Mesenchymal stem cell (in vitro differentiated cells and primary cell): ENCODE measurements around the gene CORO1C.
A peak's percentile ranks its signal among the peaks of the same experiment; 100 is the strongest.

Experiments
- DNase-seq: peaks from one replicate; pipeline ENCODE4 v3.0.0-alpha.2; 2013
- H2AFZ ChIP-seq: one replicate; pipeline ENCODE4 v1.6.1; 2013; ENCODE audit warnings: low read depth, mild to moderate bottlenecking, control low read depth, inconsistent platforms, low read length, moderate library complexity
- H2AK5ac ChIP-seq: 2 replicates; pipeline ENCODE4 v1.6.1; 2013; ENCODE audit warnings: low read length, moderate library complexity, mild to moderate bottlenecking, inconsistent platforms; ENCODE audit not compliant: severe bottlenecking
- H2BK120ac ChIP-seq: one replicate; pipeline ENCODE4 v1.6.1; 2013; ENCODE audit warnings: low read depth, mild to moderate bottlenecking, inconsistent platforms, low read length, moderate library complexity
- H2BK12ac ChIP-seq, 2 experiments: one replicate each; pipeline ENCODE4 v1.6.1; 2013; ENCODE audit warnings: inconsistent platforms in 2 of 2, low read length in 2 of 2, mild to moderate bottlenecking in 2 of 2, moderate library complexity in 2 of 2, control low read depth in 1 of 2
- H2BK15ac ChIP-seq: one replicate; pipeline ENCODE4 v1.6.1; 2013; ENCODE audit warnings: mild to moderate bottlenecking, low read depth, inconsistent platforms; ENCODE audit not compliant: poor library complexity, severe bottlenecking
- H2BK5ac ChIP-seq: 2 replicates; pipeline ENCODE4 v1.6.1; 2013; ENCODE audit warnings: low read depth, mild to moderate bottlenecking, low read length, control low read depth, inconsistent platforms; ENCODE audit not compliant: poor library complexity, severe bottlenecking
- H3K14ac ChIP-seq, 2 experiments: one replicate each; pipeline ENCODE4 v1.6.1; 2013; ENCODE audit warnings: inconsistent platforms in 2 of 2, low read length in 2 of 2, control low read depth in 1 of 2, mild to moderate bottlenecking in 1 of 2, moderate library complexity in 1 of 2
- H3K18ac ChIP-seq, 2 experiments: one replicate each; pipeline ENCODE4 v1.6.1; 2013; ENCODE audit warnings: inconsistent platforms in 2 of 2, low read length in 2 of 2, control low read depth in 1 of 2, low read depth in 1 of 2, mild to moderate bottlenecking in 1 of 2
- H3K23ac ChIP-seq, 2 experiments: one replicate each; pipeline ENCODE4 v1.6.1; 2013; ENCODE audit warnings: inconsistent platforms in 2 of 2, low read length in 2 of 2, mild to moderate bottlenecking in 2 of 2, moderate library complexity in 2 of 2, control low read depth in 1 of 2
- H3K27ac ChIP-seq: 2 replicates; pipeline ENCODE4 v1.5.1; 2013; ENCODE audit warnings: mild to moderate bottlenecking, moderate library complexity, low read length, control low read depth, inconsistent platforms; ENCODE audit not compliant: poor library complexity, severe bottlenecking
- H3K27me3 ChIP-seq, 2 experiments: 2 replicates each; pipeline versions ENCODE4 v1.6.1 to v1.7.0; 2013; ENCODE audit warnings: low read length in 2 of 2, mild to moderate bottlenecking in 2 of 2, moderate library complexity in 2 of 2, control low read depth in 1 of 2, inconsistent platforms in 1 of 2; ENCODE audit not compliant: control insufficient read depth in 1 of 2, insufficient read depth in 1 of 2
- H3K36me3 ChIP-seq, 2 experiments: 2 replicates each; pipeline versions ENCODE4 v1.6.1 to v1.7.0; 2013; ENCODE audit warnings: low read length in 2 of 2, control low read depth in 1 of 2, inconsistent platforms in 1 of 2, low read depth in 1 of 2, mild to moderate bottlenecking in 1 of 2; ENCODE audit not compliant: insufficient read depth in 2 of 2, control insufficient read depth in 1 of 2
- H3K4ac ChIP-seq, 2 experiments: one replicate each; pipeline ENCODE4 v1.6.1; 2013; ENCODE audit warnings: inconsistent platforms in 2 of 2, low read length in 2 of 2, mild to moderate bottlenecking in 2 of 2, moderate library complexity in 2 of 2, control low read depth in 1 of 2, low read depth in 1 of 2
- H3K4me1 ChIP-seq: 2 replicates; pipeline ENCODE4 v1.6.1; 2013; ENCODE audit warnings: low read depth, low read length, control low read depth; ENCODE audit not compliant: control insufficient read depth, insufficient read depth
- H3K4me2 ChIP-seq: 2 replicates; pipeline ENCODE4 v1.6.1; 2013; ENCODE audit warnings: low read length, mild to moderate bottlenecking, inconsistent platforms; ENCODE audit not compliant: poor library complexity, severe bottlenecking
- H3K4me3 ChIP-seq, 2 experiments: 2 replicates each; pipeline versions ENCODE4 v1.5.1 to v1.7.0; 2013; ENCODE audit warnings: low read length in 2 of 2, mild to moderate bottlenecking in 2 of 2, control low read depth in 1 of 2, low read depth in 1 of 2; ENCODE audit not compliant: insufficient read depth in 1 of 2
- H3K79me1 ChIP-seq: replicated peaks from 2 replicates; pipeline ENCODE4 v1.6.1; 2013; ENCODE audit warnings: mild to moderate bottlenecking, control low read depth, low read length, inconsistent platforms; ENCODE audit not compliant: poor library complexity, severe bottlenecking
- H3K9ac ChIP-seq: 2 replicates; pipeline ENCODE4 v1.7.0; 2013; ENCODE audit warnings: mild to moderate bottlenecking, low read length, moderate library complexity
- H3K9me3 ChIP-seq: 2 replicates; pipeline ENCODE4 v1.7.0; 2013; ENCODE audit warnings: mild to moderate bottlenecking, low read length; ENCODE audit not compliant: control insufficient read depth
- H4K8ac ChIP-seq: one replicate; pipeline ENCODE4 v1.6.1; 2013; ENCODE audit warnings: inconsistent platforms, mild to moderate bottlenecking, low read length, moderate library complexity
- H4K91ac ChIP-seq: one replicate; pipeline ENCODE4 v1.6.1; 2013; ENCODE audit warnings: mild to moderate bottlenecking, low read length, inconsistent platforms
- WGBS: methylation state at CpG from one replicate; pipeline ENCODE4 v1.1.7; 2013; ENCODE audit warnings: mixed read lengths; 5-methylcytosine and 5-hydroxymethylcytosine counted together

CORO1C gene

DNA sequence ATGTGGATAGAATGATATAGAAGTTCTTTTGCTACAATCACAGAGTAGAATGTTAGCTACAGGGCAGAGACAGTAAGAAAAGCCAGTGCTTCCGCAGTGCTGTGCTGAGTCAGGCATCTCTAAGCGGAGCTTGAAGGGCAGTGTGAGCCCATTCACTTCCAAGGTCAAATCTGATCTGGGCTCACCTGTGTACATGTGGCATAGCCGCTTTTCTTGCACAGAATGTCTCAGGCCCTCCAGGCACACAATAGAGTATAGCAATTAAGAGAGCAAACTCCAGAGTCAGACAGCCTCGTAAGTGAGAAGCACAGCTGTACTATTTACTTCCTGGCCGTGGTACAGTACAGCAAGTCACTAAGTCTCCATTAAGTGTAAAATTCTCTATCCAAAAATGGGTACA is 26.8 kb downstream of the CORO1C start:
- Histone ChIP-seq H3K4me1 (peaks cover 8% of the 10 kb centered on the region), H2BK12ac (no peak overlapping the region), H3K4me3 (no peak overlapping the region), H3K4ac (no peak overlapping the region), H3K23ac (no peak overlapping the region), H2BK120ac (no peak overlapping the region), H3K79me1 (no peaks in the 10 kb centered on the region), H4K91ac (no peak overlapping the region), H2AFZ (no peak overlapping the region), H2BK5ac (no peak overlapping the region), H2BK15ac (no peak overlapping the region), H3K36me3 (peaks cover 18 to 43% of the 10 kb centered on the region in 2 experiments), H3K27me3 (no peaks in the 10 kb centered on the region), H3K27ac (peak overlapping the region; percentile 25), H3K9me3 (no peaks in the 10 kb centered on the region), H3K9ac (no peak overlapping the region), H3K14ac (peak overlapping the region in 1 of 2 experiments; percentile 92), H3K4me2 (no peak overlapping the region), H3K18ac (no peak overlapping the region), H2AK5ac (peak overlapping the region; percentile 10), H4K8ac (no peak overlapping the region)
- WGBS = 97% methylated on average over 3 of the region's 5 CpGs
- no peak for DNase-seq

GRCh38 chr12:108702595-108703320 is 28.6 kb downstream of the CORO1C start:
- DNase-seq = no peak
- H3K27me3 ChIP-seq = no peaks in the 10 kb centered on the region
- no peak overlapping the region for H2BK15ac ChIP-seq
- no peaks in the 10 kb centered on the region for H3K9me3 ChIP-seq
- H3K4ac ChIP-seq = no peak overlapping the region
- H2BK5ac ChIP-seq = no peak overlapping the region
- peak overlapping the region in 1 of 2 experiments; percentile 45 for H2BK12ac ChIP-seq
- no peak overlapping the region for H3K27ac ChIP-seq
- H3K4me3 ChIP-seq = no peak overlapping the region
- H4K91ac ChIP-seq = no peak overlapping the region
- peaks cover 20 to 58% of the 10 kb centered on the region in 2 experiments for H3K36me3 ChIP-seq
- no peaks in the 10 kb centered on the region for H3K79me1 ChIP-seq
- H3K9ac ChIP-seq = peak overlapping the region; percentile 77
- H3K4me1 ChIP-seq = peaks cover 8% of the 10 kb centered on the region
- H3K4me2 ChIP-seq = no peak overlapping the region
- no peak overlapping the region for H4K8ac ChIP-seq
- WGBS = 88% methylated on average over 10 of the region's 10 CpGs
- no peak overlapping the region for H3K14ac ChIP-seq
- H2AFZ ChIP-seq = no peak overlapping the region
- H2BK120ac ChIP-seq = no peak overlapping the region
- no peak overlapping the region for H3K18ac ChIP-seq
- H3K23ac ChIP-seq = no peak overlapping the region
- H2AK5ac ChIP-seq = peak overlapping the region; percentile 55

DNA sequence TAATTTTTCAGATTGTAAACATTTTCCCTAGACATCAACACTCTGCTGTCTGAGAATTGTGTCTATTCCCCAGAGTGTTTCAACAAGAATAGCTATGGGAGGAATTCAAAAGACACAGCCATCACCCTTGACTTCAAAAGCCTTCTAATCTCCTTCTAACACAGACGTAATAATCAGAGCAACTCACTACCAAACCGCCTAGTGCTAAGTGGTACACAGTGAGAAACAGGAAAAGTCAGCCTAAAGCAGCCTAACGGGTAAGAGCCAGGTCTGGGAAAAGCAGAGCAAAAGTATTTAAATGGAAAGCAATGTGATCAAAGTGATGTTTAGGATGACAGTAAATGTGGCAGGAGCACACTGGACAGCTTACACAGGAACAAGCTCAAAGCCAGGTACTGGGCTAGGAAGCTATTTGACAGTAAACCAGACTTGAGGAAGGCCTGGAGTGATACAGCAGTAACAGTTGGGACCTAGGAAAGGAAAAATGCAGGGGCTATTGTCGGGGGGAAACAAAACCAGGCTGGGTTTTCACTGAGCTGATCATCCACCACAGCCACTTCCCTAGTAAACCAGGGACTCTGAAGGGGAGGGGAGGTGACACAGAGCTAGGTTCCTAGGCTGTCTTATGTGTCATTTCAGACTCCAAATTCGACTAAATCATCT is 29.4 kb downstream of the CORO1C start:
- WGBS = 36% methylated on average over 4 of the region's 5 CpGs
- Histone ChIP-seq H3K79me1 (no peaks in the 10 kb centered on the region), H2BK15ac (no peak overlapping the region), H4K8ac (no peak overlapping the region), H3K4me3 (no peak overlapping the region), H3K4me2 (no peak overlapping the region), H3K9me3 (no peaks in the 10 kb centered on the region), H2AK5ac (peak overlapping the region; percentile 39), H3K18ac (peak overlapping the region in 1 of 2 experiments; percentile 89), H2AFZ (no peak overlapping the region), H4K91ac (no peak overlapping the region), H2BK120ac (no peak overlapping the region), H3K9ac (peak overlapping the region; percentile 77), H3K27ac (peak overlapping the region; percentile 1), H3K23ac (no peak overlapping the region), H3K14ac (peak overlapping the region in 1 of 2 experiments; percentile 76), H3K27me3 (no peaks in the 10 kb centered on the region), H3K36me3 (peaks cover 20 to 61% of the 10 kb centered on the region in 2 experiments), H3K4ac (no peak overlapping the region), H3K4me1 (peaks cover 10% of the 10 kb centered on the region), H2BK5ac (no peak overlapping the region), H2BK12ac (no peak overlapping the region)
- DNase-seq = peak; percentile 66

GRCh38 chr12:108700833-108701541 is 30.3 kb downstream of the CORO1C start:
- no peak overlapping the region for H4K8ac ChIP-seq
- H3K23ac ChIP-seq = no peak overlapping the region
- H3K27me3 ChIP-seq = no peaks in the 10 kb centered on the region
- H3K4me2 ChIP-seq = no peak overlapping the region
- no peak overlapping the region for H3K14ac ChIP-seq
- H3K4me1 ChIP-seq = peaks cover 10% of the 10 kb centered on the region
- H3K9me3 ChIP-seq = no peaks in the 10 kb centered on the region
- H3K27ac ChIP-seq = no peak overlapping the region
- no peak for DNase-seq
- H3K9ac ChIP-seq = peak overlapping the region; percentile 77
- no peak overlapping the region for H2BK120ac ChIP-seq
- H2BK12ac ChIP-seq = no peak overlapping the region
- no peak overlapping the region for H4K91ac ChIP-seq
- no peak overlapping the region for H2BK15ac ChIP-seq
- no peaks in the 10 kb centered on the region for H3K79me1 ChIP-seq
- no peak overlapping the region for H2AFZ ChIP-seq
- H3K36me3 ChIP-seq = peaks cover 20 to 61% of the 10 kb centered on the region in 2 experiments
- no peak overlapping the region for H2AK5ac ChIP-seq
- 91% methylated on average over 8 of the region's 12 CpGs for WGBS
- H3K4me3 ChIP-seq = no peak overlapping the region
- no peak overlapping the region for H2BK5ac ChIP-seq
- H3K18ac ChIP-seq = no peak overlapping the region
- no peak overlapping the region for H3K4ac ChIP-seq
